HL-60/S4 treated with phorbol 12-myristate 13-acetate at 8.2 ng/mL for 4 days and 3 days (cell line): ENCODE data around the gene TMPRSS13.
"Not testable (repeated sequence)": the region's sequence is repeated elsewhere in the genome, so short reads cannot be mapped to it uniquely, and the experiment has no call there.

Experiments
- in situ Hi-C: fragments of 300-500 bp; cut with MboI; formaldehyde crosslinking; loops from 2 replicates; pipeline ENCODE4 v1.15.0; 2022; ENCODE audit warnings: low sequenced_read_pairs

TMPRSS13 gene

DNA sequence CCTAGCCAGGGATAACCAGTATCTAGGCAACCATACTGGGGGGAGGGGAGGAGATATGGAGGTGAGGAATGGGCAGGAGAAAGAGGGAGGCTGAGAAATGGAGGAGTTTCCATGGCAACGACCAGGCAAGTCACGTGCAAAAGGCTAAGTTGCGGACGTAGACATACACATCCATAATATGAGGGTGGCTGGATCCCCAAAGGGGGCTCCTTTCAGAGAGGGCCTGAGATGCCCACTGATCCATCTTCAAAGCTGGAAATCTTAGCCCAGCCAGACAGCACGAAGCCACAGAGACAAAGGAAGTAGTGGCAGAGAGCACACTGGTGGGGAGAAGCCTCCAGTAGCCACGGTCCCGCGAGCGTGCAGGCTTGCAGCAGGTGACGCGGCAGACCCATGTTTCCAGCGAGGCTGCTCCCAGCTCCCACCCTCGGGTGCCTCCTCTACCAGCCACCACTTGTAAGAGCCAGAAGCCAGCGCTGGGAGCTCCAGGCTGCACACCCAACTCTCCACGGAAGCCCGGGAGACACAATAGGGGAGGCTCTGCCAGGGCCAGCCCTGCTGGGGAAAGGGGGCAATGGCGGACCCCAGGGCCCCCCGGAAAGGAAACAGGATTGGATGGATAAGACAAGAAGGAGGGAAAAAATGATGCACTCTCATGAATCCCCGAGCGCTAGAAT lies 53.7 kb downstream of the TMPRSS13 start:
- in situ Hi-C loops: no loop called here

DNA sequence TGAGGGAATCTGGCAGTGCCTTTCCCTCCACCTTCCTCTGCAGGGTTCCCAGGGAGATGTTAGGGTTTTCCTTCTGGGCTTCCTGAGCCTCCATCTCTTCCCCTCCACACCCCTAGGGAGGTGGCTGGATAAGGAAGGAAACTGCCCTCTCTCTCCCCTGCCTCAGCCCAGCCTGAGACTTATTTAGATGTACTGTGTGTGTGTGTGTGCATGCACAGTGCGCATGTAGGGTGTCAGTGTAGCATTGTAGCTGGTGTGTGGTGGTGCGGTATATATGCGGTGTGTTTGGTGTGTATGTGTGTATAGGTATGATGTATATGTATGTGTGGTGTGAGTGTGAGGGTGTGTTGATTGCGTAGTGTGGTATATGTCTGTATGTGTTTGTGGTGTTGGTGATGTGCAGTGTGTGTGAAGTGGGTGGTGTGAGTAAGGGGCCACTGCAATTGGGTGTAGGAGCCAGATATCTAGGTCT lies 54.3 kb downstream of the TMPRSS13 start:
- in situ Hi-C loops: no loop called here

DNA sequence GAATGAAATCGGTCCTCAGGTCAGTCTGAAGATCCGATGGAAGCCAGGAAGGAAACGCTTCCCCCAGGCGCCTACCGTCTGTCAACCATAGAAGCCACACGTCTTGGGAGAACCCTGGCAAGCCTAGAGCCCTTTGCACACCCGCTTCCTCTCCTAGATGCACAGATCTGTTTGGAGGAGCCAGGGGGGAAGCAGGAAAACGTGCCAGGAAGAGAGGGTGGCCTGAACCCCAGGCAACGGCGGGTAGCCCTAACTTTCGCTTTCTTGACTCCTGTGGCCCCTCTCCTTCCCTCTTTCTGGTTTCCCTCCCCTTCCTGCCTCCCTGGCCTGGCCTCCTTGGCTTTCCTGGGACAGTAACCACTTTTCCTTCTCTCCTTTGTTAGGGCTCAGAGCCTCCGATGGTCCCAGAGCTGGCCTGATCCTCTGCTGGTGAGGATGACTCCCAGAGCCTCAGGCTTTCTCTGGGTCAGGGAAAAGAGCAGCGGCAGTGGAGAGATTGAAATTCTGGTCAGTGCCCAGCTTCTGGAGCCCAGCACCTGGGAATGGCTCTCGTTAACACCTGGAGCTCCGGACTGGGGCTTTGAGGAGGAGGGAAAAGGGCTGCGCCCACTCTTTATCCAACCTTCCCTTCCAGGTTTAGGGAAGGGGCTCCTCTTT lies 54.8 kb downstream of the TMPRSS13 start:
- in situ Hi-C loops: no loop called here

DNA sequence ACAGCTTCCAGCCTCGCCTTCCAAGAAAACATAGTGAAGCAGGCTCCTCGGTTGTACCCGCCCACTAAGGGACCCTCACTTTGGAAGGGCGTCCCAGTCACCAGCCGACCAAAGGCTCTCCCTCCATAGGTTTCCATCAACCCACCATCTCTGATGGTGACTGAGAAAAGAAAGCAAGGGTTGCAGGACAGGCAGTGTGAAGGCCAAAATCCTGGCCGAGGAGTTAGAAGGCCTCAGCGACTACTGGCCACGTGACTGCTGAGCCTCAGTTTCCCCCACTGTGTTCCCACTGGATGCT lies 55.4 kb downstream of the TMPRSS13 start:
- in situ Hi-C loops: no loop called here

DNA sequence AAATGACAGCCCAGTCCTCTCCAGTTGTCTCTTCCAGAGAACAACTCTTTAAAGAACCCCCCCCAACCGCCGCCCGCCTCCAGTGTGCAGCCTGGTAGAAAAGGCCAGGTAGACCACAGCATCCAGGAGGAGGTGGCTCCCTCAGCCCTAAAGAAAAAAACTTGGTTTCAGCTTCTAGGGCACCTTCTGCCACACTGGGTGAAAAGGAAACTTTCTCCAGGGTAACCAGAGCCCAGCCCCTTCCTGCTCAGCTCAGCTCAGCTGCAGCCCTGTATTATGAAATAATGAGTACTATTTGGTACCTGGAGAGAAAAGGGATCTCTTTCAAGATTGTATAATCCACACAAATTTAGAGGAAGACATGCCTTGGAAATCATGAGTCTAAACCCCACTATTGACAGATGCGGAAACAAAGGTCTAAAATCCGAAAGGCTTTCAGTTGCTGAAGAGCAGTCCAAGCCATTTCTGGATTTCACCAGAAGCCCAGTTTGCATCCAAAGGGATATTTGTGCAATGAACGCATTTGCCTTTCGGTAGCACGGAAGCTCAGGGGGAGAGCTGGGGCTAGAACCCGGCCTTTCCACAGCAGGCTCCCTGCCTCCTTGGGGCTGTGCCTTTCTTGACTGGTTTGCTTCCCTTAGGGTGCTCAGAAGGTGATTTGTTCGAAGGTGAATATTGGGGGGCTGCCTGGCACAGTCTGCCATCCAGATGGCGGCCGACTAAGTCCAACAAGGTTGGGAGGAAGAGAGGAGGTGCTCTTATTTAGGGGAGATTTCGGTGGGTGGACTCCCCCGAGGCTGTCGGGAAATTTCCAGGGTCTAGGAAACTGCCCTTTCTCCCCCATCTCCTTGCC lies 56.0 kb downstream of the TMPRSS13 start:
- in situ Hi-C loops: no loop called here

DNA sequence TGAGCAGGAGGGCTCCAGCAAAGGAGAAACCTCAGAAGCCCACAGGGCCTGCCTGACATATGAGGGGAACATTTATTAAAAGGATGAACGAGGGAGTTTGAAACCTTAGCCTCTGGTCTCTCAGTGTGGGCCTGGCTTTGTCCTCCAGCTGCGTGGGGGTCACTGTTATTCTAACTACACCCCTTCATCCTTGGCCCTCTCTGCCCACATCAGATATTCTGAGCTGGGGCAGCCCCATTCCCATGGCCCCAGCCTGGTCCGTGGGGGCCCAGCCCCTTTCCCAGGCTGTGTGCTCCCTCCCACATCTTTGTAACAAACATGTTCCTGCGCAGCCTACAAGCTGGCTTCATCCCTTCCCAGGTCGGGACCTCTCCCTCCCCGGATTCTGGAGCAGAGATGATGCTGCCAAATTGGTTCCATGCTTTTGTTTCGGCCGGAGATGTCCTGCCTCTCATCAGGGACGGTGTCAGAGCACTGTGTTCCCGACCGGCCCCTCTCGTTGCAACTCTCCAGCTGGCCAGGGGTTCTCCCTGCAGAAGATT lies 56.7 kb downstream of the TMPRSS13 start:
- in situ Hi-C loops: no loop called here

DNA sequence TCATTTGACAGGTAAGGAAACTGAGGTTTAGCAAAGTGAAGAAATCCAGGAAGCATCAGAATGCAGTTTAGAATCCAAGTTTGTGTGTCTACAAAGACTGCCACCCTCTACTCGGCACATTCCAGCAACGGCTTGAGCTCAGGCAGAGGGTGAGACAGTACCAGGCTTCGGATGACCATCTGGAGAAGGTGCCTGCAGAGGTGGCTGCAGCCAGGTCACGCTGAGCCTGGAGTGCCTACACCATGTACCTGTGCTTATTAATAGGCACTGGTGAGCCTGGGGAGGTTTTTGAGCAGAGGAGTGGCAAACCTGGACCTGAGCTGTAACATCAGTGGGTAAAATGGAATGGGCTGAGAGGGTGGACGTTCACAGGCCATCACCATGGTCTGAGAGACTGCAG lies 57.4 kb downstream of the TMPRSS13 start:
- in situ Hi-C loops: no loop called here

DNA sequence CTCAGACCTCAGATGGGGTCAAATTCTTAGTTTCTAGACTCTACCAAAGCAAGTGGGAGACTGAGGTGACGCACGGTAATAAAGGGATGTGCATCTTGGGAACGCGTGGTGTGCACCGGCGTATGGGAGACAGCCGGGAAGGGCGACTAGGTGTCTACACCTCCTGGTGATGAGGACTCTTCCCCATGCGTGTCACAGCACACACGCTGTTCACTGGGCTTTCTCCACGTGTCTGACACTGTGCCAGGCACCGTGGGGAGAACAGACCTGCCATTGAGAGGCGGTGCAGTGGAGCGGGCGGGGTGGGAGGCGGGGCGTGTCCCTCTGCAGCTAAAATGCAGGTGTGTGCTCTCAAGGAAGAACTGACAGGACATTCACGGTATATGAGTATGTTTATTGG lies 58.0 kb downstream of the TMPRSS13 start:
- in situ Hi-C loops: no loop called here

DNA sequence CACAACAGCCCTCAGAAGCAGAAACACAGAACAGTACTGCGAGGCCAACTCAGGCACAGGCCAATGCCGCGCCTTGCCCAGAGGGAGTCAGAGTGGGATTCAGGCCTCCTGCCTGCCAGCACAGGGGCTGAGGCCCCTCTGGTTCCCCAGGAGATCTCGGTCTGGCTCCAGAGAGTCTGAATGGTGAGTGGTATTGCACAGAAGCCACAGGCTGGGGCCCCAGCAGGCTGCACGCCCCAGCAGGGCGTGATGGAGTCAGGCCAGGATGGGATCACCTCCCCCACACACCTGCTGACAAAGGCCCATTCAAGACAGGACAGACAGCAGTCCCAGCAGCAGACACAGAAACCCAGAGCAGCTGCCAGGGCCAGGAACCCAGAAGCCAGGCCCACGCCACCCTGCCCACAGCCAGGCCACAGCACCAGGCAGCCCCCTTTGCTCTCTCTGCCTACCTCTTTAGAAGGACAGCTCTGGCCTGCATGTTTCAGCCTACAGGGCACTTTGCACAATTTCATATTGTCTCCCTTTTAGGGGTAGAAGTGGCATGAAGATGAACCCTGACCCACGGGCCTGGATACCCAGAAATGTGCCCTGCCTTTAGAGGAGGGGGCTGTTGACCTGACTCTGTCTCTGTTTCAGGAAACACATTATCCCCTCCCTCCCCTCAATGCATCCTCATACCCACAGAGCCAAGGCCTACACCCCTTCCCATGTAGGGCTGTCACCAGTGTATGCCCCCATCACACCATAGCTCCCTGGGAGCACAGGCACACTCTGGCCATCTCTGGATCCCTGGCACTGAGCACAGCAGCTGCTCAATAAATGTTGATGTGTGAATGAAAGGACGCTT lies 58.9 kb downstream of the TMPRSS13 start:
- in situ Hi-C loops: no loop called here

DNA sequence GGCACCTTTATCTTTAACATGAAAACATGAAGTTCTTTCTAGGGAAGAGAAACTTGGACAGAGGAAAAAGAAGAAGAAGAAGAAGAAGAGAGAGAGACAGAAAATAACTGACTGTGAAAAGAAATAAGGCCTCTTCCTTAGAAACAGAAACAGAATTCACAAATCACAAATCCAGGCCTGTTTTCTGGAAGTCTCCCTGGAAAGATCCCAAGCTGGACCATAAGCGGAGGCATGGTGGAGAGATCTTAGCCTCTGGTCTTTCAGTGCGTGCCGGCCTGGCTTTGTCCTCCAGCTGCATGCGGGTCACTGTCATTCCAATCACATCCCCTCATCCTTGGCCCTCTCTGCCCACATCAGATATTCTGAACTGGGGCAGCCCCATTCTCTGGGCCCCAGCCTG lies 59.6 kb downstream of the TMPRSS13 start:
- in situ Hi-C loops: no loop called here

DNA sequence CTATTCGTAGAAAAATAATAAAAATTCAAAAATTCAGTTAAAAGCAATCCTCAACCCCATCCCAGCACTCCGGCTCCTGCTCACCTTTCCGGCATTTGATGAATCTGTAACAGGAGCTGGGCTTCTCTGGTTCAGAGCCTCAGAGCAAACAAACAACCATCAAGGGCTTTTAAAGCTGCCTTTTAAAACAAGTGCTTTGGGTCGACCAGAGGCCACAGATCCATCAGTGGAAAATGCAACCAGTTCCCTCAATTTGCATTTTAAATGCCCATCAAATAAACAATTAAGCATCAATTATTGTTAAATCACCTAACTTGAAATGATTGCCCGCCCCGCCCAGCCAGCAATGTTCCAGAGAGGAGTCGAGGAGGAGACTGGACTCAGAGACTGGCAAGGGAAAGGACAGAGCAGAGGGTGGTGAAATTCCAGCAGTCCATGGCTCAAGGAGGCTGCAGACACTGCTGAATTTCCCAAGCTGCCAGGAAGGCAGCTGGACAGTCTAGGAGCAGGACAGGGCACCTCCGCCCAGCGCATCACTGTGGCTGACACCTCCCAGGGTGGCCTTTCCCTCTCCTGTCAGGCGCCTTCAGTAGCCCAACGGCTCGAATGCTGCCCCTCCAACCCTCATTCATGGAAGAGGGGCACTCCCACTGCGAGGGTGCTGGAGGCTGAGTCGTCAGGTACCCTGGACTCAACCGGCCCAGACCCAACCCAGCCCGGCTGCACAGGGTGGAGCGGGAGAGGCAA lies 60.2 kb downstream of the TMPRSS13 start:
- in situ Hi-C loops: no loop called here

DNA sequence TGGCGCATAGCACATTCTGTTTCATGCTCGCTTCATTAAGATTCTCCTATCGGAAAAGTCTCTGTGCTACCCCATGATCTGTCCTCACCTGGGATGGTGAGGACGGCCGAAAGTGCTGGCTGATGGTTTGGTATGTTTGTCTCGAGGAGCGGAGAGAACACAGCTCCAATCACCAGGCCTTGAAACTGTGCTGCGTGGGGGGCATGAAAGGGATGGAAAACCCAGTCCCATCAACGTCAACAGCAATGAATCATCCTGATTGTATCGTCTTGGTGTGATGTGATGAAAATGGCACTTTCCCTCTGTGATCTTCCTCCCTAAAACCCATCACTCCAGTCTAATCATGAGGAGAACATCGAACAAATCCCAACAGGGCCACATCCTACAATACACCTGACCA lies 61.1 kb downstream of the TMPRSS13 start:
- in situ Hi-C loops: no loop called here

DNA sequence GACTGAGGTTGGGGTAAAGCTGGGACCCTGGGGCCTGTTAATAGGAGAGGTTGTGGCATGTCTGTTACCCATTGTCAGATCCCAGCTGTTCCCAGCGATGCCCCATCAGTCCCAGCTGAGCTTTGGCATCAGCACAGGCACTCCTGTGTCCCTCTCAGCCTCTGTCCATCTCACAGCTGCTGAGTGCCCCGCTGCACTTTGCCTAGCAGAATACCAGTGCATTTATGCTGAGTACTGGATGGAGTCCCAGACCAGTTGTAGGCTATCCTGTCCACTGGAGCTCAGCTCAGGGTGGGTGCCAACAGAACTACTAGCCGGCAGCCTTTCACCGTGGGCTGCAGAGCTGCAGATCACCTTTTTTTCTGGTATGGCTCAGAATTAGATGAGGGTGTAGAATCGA lies 62.7 kb downstream of the TMPRSS13 start:
- in situ Hi-C loops: no loop called here

DNA sequence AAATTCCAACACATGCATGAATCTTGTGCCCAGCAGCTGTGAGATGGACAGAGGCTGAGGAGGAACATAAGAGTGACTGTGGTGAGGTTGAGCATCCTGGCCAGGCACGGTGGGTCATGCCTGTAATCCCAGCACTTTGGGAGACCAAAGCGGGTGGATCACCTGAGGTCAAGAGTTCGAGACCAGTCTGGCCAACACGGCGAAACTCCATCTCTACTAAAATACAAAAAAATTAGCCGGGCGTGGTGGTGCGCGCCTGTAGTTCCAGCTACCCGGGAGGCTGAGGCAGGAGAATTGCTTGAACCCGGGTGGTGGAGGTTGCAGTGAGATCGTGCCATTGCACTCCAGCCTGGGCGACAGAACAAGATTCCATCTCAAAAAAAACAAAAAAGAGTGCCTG lies 63.7 kb downstream of the TMPRSS13 start:
- in situ Hi-C loops: not testable (repeated sequence)

DNA sequence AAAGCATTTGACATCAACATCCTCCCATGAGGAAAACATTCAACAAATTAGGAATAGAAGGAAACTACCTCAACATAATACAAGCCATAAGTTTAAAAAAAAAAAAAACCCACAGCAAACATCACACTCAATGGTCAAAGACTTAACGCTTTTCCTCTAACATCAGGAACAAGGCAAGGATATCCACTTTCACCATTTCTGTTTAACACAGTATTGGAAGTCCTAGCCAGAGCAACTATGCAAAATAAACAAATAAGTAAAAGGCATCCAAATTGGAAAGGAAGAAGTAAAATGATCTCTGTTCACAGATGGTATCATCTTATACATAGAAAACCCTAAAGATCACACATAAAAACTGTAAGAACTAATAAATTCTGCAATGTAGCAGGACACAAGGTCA lies 65.8 kb downstream of the TMPRSS13 start:
- in situ Hi-C loops: no loop called here

DNA sequence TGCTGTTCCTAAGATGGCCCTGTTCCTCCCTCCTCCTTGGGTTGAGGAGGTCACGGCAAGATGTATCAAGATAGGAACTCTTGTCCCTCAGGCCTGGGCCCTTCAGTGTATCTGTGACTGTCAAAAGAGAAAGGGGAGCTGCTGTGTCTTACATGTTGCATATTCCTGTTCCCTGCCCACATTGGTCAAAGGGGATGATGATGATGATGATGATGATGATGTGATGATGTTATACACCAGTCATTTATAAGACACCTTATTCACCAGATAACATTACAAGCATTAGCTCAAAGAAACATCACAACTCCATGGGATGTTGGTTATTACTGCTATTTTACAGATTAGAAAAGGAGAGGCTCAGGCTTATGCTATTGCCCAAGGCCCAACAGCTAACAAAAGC lies 66.4 kb downstream of the TMPRSS13 start:
- in situ Hi-C loops: no loop called here

DNA sequence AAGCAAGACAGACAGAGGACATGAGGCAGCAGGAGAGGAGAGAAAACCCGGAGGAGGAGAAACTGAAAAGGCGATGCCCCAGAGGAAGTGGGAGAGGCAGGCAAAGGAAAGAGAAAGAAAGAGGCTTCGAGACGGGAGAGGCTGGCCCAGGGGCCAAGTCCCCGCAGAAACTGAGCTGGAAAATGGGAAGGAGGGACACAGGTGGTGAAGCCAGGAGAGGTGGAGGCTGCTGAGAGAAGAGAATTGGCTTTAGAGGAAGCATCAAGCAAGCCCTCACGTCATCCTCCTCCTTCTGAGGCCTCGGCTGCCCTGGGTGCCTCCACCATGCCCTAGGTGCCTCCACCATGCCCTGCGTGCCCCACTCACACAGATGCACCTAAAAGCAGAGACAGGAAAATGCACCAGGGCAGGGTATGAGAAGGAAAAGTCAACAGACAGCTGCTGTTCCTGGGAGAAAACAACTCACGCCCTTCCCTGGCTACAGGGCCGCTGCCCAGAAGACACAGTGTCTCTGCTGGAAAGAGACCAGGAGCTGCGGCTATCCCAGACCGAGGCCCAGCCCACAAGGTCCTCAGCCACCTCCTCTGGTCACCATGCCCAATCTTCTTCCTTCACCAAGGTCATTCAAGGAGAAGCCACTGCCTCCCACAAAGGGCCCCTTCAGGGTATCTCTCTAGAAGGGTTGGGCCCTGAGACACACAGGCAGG lies 67.0 kb downstream of the TMPRSS13 start:
- in situ Hi-C loops: no loop called here

DNA sequence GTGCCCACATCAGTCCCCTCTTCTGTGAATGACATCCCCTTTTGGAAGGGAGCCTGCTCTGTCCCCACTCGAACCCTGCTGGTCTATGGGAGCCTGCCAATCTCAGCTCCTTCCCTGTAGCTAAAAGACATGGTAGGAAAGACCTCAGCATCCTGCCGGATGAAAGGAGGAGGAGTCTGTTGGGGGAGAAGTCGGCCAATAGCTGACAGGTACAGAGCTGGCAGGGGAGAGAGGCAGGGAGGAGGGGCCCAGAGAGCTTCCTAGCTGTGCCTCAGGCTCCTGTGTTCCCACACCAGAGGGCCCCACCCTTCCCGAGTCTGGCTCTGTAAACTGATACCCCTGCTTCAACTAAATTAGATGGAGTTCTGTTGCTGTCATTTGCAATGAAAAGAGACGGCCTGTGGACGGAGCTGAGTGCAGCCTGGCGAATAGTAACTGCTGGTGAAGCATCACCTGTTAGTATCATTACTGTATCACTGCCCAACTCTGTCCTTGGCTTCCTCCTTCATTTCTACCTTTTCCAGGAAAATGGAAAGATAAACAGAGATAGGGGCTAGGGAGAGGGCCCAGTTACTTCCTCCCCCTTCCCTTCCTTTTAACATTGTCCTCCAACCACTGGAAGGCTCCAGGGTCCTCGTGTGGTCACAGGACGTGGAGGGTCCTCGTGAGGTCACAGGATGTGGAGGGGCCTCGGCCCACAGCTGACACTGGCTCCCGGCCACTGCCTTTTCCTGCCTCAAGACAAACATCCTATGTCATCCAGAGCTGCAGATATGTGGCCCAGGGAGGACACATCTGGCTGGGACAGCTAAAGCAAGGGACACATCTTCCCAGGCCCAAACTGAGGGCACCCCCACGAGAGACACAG lies 67.8 kb downstream of the TMPRSS13 start:
- in situ Hi-C loops: no loop called here

DNA sequence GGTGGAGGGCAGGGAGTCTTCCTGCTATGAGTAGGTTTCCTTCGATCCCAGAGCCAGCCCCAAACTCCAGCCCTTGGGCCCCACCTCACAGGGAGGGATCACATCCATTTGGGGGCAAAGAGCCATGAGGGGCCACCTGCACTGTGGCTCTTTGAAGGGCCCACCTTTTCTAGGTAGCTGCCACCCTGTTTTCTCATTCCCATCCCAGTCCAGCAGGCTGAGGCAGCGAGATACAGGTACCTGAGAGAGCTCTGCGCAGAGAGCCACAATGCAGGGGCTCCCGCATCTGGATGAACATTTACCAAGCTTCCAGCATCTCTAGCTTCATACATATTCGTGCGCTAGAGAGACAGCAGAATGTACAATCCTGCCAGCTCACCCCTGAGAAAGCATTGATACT lies 69.1 kb downstream of the TMPRSS13 start:
- in situ Hi-C loops: no loop called here
